Embryonic facial prominence (tissue), 1 donor: Measurements from ENCODE around the gene CADM2.
"Not testable (repeated sequence)": the region's sequence is repeated elsewhere in the genome, so short reads cannot be mapped to it uniquely, and the experiment has no call there.

Experiments used
- DNase-seq: peaks from one replicate; pipeline ENCODE4 v3.0.0-alpha.2; 2016; ENCODE audit errors: extremely low spot score

The CADM2 gene

GRCh38 chr3:85077018-85077417, 118.2 kb downstream of the CADM2 start:
- no peak for DNase-seq

GRCh38 chr3:85081191-85081906, 122.6 kb downstream of the CADM2 start:
- DNase-seq = no peak

GRCh38 chr3:85090495-85090894, 131.7 kb downstream of the CADM2 start:
- DNase-seq = no peak

GRCh38 chr3:85100316-85100715, 141.5 kb downstream of the CADM2 start:
- DNase-seq = no peak

GRCh38 chr3:85102781-85103180, 144.0 kb downstream of the CADM2 start:
- no peak for DNase-seq

GRCh38 chr3:85110393-85110792, 151.6 kb downstream of the CADM2 start:
- no peak for DNase-seq

- DNase-seq = no peak
Observed at GRCh38 chr3:85120879-85121278, 162.1 kb downstream of the CADM2 start.

GRCh38 chr3:85132864-85133263, 174.1 kb downstream of the CADM2 start:
- DNase-seq = not testable (repeated sequence)

GRCh38 chr3:85133691-85134420, 175.1 kb downstream of the CADM2 start:
- not testable (repeated sequence) for DNase-seq

GRCh38 chr3:85142626-85143025, 183.8 kb downstream of the CADM2 start:
- no peak for DNase-seq

GRCh38 chr3:85148036-85148435, 189.2 kb downstream of the CADM2 start:
- DNase-seq = no peak

GRCh38 chr3:85151555-85151954, 192.8 kb downstream of the CADM2 start:
- no peak for DNase-seq

- not testable (repeated sequence) for DNase-seq
Observed at GRCh38 chr3:85153279-85153678, 194.5 kb downstream of the CADM2 start.

- no peak for DNase-seq
Observed at GRCh38 chr3:85159376-85159775, 200.6 kb downstream of the CADM2 start.

- no peak for DNase-seq
Observed at GRCh38 chr3:85161544-85161943, 202.8 kb downstream of the CADM2 start.

GRCh38 chr3:85162905-85163304, 204.1 kb downstream of the CADM2 start:
- no peak for DNase-seq

- DNase-seq = no peak
Observed at GRCh38 chr3:85164436-85164835, 205.6 kb downstream of the CADM2 start.

GRCh38 chr3:85167576-85167975, 208.8 kb downstream of the CADM2 start:
- no peak for DNase-seq

- DNase-seq = no peak
Observed at GRCh38 chr3:85170646-85171045, 211.9 kb downstream of the CADM2 start.

GRCh38 chr3:85171976-85172375, 213.2 kb downstream of the CADM2 start:
- DNase-seq = no peak

GRCh38 chr3:85176799-85177198, 218.0 kb downstream of the CADM2 start:
- no peak for DNase-seq

GRCh38 chr3:85182975-85183752, 224.4 kb downstream of the CADM2 start:
- no peak for DNase-seq

- DNase-seq = no peak
Observed at GRCh38 chr3:85185495-85185894, 226.7 kb downstream of the CADM2 start.
